GM18867 (cell line): ENCODE data around the gene DIP2C.
"Not testable (repeated sequence)": the region's sequence is repeated elsewhere in the genome, so short reads cannot be mapped to it uniquely, and the experiment has no call there.

Experiments used
- ATAC-seq: cut with Tn5 transposase; IDR thresholded peaks from one replicate; pipeline ENCODE4 v1.9.1; 2021; ENCODE audit warnings: mild to moderate bottlenecking, moderate library complexity; ENCODE audit not compliant: unreplicated experiment

The DIP2C gene

GRCh38 chr10:474946-475345, 214.5 kb downstream of the DIP2C start:
- no peak for ATAC-seq

GRCh38 chr10:474406-474805, 215.1 kb downstream of the DIP2C start:
- no peak for ATAC-seq

GRCh38 chr10:472241-472910, 217.1 kb downstream of the DIP2C start:
- ATAC-seq, result no peak

DNA sequence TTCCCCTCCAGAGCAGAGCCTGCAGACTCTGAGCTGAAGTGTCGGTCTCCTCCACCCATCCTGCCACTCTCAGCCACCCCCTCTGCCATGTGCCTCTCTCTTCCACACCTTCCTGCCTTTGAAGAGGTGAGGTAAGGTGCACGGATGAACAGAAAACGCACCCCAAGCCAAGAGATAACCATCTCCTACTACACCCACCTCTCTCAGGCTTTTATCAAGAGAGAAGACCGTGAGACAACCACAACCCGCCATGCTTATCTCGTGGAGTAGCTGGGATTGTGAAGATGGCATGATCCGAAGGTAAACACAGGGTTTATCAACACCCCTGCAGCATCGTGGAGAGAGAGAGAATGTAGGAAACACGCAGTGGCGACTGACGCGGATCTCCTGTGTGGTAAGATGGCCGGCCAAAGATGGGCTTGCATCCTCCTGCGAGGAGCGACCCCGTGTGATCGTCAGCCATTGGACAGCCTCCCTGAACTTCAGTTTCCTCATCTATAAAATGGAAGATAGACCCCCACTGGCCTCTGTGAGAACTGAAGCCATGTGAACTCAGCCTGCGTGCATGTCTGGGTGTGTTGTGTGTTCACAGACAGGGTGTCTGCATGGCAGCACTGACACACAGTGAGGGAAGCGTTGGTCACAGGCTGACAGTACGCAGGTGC, 219.0 kb downstream of the DIP2C start:
- ATAC-seq, result no peak

DNA sequence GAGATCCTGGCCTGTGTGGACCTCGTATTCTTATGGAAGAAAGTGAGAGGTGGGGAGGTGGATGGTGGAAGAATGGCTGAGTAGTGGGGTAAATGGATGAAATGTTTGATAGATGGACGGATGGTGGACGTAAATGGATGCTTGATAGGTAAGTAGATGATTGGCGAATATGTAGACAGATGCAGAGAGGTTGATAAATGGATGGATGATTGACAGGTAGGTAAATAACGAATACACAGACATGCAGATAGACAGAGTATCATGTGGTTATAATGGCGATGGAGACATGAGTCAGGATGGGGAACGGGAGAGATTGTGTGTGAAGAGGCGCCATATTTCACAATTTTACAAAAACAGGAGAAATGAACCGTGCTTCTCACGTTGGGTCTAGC, 219.5 kb downstream of the DIP2C start:
- ATAC-seq, result no peak

DNA sequence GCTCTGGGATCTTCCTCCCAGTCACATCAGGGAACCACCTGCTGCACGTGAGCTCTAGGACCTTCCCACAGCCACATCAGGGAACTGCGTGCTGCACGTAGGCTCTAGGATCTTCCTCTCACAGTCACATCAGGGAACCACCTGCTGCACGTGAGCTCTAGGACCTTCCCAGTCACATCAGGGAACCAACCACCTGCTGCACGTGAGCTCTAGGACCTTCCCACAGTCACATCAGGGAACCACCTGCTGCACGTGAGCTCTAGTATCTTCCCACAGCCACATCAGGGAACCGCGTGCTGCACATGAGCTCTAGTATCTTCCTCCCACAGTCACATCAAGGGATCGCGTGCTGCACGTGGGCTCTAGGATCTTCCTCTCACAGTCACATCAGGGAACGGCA, 229.7 kb downstream of the DIP2C start:
- no peak for ATAC-seq

DNA sequence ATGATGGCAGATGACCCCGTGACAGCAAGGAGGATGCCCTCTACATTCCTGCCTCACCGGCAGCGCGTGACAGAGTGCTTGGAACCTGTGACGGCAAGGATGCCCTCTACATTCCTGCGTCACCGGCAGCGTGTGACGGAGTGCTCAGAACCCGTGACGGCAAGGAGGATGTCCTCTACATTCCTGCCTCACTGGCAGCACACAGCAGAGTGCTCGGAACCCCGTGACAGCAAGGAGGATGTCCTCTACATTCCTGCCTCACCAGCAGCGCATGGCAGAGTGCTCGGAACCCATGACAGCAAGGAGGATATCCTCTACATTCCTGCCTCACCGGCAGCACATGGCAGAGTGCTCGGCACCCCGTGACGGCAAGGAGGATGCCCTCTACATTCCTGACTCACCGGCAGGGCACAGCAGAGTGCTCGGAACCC, 231.0 kb downstream of the DIP2C start:
- ATAC-seq, result no peak

- no peak for ATAC-seq
These were observed 233.0 kb downstream of the DIP2C start for GRCh38 chr10:456486-456885.

DNA sequence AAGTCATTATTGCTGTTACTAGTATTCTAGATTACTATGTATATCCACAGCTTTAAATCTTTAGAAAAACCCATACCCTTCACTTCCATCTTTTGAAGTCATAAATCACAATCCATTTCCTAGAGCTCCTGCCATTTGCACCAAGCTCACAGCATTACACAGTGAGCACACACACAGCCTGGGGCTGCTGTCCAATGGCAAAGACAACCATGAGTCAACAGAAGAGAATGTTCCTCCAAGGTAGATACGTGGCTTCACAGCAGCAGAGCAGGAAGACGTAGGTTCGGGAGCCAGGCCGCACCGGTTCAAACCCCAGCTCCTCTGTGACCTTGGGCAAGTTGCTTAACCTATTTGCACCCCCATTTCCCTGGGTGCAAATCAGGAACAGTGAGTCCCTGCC, 234.6 kb downstream of the DIP2C start:
- no peak for ATAC-seq

DNA sequence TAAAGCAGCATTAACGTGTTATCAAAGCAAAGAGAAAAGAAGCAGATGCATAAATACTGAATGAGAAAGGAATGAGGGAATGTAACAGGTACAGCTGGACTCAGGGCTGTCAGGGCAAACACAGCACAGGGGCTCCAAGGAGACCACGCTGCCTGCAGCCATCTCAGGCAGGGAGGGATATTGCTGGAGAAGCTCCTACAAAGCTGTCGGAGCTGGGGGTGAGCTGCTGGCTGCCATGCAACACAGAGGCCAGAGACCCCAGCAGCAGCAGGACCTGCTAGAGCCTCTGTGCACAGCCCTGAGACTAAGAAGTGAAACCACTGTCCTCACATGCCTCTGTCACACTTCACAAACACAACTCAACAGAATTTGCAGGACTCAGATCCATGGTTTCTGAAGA, 235.8 kb downstream of the DIP2C start:
- no peak for ATAC-seq

- ATAC-seq, result no peak
These were observed 236.7 kb downstream of the DIP2C start for GRCh38 chr10:452512-453426.

DNA sequence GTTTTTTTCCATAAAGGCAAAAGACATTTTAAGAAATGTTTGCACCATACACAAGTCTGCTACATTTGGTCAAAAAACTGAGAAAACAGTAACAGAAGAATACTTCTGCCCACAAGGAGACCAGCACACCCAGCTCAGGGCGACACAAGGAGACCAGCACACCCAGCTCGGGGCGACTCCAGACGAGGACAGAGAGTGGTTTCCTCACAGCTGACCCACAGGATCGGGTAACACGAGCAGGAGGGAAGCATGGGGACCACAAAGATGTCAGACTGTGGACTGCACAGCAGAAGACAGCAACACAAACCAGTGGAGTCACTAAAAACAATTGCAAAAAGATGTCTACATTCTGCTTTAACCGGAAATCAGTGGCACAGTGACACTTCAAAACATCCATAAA, 237.6 kb downstream of the DIP2C start:
- ATAC-seq, result no peak

- ATAC-seq, result peak; percentile 99
These were observed 238.4 kb downstream of the DIP2C start for GRCh38 chr10:451021-451471.

- no peak for ATAC-seq
These were observed 239.0 kb downstream of the DIP2C start for GRCh38 chr10:450463-450862.

GRCh38 chr10:449331-449730, 240.1 kb downstream of the DIP2C start:
- not testable (repeated sequence) for ATAC-seq

- ATAC-seq, result no peak
These were observed 246.0 kb downstream of the DIP2C start for GRCh38 chr10:443459-443858.

GRCh38 chr10:442209-442608, 247.3 kb downstream of the DIP2C start:
- ATAC-seq, result no peak

DNA sequence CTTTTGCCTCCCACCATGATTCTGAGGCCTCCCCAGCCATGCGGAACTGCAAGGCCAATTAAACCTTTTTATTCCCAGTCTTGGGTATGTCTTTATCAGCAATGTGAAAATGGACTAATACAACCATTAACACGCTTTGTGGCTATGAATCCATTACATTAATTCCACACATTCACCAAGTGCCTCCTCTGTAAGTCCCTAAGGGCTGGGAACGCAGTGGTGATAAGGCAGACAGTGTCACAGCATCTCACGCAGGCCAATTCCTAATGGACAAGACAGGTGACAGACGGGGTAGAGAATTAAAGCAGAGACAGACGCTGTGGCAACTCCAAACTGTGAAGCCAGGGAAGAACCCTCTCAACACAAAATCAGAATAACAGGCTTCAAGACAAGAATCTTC, 247.8 kb downstream of the DIP2C start:
- no peak for ATAC-seq

DNA sequence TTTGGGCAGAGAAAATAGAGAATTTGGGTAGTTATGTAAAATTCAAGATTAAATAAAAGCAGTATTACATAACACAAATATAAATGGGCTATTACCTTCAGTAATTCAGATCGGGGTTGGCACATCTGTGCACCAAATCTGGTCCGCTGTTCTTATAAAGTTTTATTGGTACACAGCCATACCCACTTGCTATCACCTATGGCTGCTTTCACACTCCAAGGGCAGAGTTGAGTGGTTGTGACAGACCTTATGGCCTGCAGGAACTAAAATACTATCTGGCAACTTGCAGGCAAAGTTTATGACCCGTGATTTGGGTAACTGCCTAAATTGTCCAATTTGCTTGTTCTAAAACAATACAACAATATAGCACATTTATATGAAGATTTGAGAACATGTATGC, 249.3 kb downstream of the DIP2C start:
- ATAC-seq, result no peak

GRCh38 chr10:437698-438490, 251.6 kb downstream of the DIP2C start:
- no peak for ATAC-seq
